C4-2B (cell line): ENCODE data around the gene SLC2A10.

Experiments used
- CTCF ChIP-seq: fragments of 450-650 bp; conservative IDR thresholded peaks from 2 replicates; pipeline ENCODE4 v1.5.1; 2017; ENCODE audit warnings: mild to moderate bottlenecking
- ZFX ChIP-seq: fragments of 450-650 bp; IDR thresholded peaks from 2 replicates; pipeline ENCODE4 v1.6.1; 2017

- TF ChIP-seq CTCF, result no peak
- TF ChIP-seq ZFX, result no peak
Measured at GRCh38 chr20:46690219-46691106, 19.0 kb upstream of the SLC2A10 start.
